Measurements from ENCODE around the gene INAFM2. TPM values are rescaled to one million over a fixed set of nuclear protein-coding genes. Genes with fewer than 3 reads are reported as not detected.
A peak's percentile ranks its signal among the peaks of the same experiment; 100 is the strongest.

Gene INAFM2
- total RNA-seq, 1 experiment from 2014 or later = 15.5 TPM

DNA sequence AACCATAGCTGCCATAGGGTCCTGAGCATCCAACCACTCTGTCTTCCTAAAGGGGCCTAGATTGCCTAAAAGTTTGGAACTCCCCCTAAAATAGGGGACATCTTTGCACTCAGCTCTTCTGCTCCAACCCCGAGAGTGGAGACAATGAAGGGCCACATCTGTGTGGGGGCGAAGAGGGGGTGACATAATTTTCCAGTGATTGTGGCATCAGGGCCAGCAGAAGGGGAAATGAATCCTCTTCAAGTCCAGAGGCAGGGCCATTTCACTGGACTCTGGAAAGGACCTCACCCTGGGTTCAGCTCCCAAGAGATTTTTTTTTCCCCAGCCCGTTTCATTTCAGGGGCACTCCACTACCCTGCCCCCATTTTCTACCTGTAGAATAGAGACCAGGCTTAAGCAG, 36.0 kb upstream of the INAFM2 start:
- DNase-seq (ENCODE audit: low read depth) = no peak

DNA sequence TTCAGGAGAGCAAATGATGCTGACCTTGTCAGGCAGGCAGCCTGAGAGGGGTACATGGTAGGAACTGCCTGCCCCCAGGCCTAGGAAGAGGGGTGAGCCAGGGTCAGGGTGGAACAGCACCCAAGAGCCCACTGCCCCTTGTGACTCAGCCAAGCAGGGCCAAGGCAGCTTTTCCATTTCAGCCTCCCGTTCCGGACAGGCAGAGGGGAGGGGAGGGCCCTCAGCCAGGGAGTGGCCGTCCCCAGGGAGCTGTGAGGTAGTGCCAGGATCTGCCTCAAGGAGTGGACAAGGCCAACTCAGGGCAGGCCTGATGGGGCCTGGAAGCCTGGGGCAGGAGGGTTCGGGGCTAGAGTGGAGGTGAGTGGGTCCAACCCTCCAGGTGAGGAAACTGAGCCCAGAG, 35.5 kb upstream of the INAFM2 start:
- DNase-seq (ENCODE audit: low read depth) = no peak

DNA sequence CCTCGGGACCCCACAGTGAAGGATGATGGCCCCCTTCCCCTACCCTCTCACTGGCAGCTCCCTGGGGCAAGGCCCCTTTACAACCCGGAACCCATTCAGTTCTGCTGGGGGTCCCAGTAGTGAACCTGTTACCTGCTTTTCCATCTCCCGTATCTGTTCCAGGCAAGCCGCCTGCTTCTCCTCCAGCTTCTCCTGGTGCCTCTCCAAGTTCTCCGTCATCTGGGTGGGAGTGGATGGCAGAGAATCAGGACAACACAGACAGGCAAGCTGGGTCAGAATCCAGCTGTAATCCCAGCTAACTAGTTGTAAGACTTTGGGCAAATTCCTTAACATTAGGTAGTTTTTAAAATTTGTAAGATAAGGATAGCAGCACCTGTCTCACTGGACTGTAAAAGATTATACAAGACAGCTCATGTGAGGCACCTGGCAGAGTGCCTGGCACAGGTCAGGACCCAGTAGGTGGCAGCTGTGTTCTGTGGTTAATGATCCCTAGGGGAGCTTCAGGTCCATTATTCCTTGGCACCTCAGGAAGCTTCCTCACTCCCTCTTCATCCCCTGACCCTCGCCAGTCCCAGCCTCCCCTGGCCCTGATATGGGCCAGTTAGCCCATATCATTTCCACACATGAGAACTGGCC, 34.2 kb upstream of the INAFM2 start:
- no peak for DNase-seq (ENCODE audit: low read depth)

DNA sequence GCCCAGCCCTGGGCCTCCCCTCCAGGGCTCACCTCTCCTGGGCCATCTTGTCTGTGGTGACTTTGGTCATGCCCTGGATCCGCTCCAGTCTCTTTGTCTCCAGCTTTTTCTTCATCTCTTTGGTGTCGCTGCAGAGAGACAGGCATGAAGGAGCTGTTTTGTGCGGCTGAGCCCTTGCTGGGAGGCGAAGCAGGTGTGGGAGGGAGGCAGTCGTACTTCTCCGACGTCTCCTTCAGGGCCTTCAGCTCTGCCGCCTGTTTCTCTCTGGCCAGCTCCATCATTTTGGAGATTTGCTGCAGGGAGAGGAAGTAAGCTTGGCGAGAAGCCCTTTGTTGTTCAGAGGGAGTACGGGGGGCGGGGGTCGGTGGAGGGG, 33.0 kb upstream of the INAFM2 start:
- no peak for DNase-seq (ENCODE audit: low read depth)

DNA sequence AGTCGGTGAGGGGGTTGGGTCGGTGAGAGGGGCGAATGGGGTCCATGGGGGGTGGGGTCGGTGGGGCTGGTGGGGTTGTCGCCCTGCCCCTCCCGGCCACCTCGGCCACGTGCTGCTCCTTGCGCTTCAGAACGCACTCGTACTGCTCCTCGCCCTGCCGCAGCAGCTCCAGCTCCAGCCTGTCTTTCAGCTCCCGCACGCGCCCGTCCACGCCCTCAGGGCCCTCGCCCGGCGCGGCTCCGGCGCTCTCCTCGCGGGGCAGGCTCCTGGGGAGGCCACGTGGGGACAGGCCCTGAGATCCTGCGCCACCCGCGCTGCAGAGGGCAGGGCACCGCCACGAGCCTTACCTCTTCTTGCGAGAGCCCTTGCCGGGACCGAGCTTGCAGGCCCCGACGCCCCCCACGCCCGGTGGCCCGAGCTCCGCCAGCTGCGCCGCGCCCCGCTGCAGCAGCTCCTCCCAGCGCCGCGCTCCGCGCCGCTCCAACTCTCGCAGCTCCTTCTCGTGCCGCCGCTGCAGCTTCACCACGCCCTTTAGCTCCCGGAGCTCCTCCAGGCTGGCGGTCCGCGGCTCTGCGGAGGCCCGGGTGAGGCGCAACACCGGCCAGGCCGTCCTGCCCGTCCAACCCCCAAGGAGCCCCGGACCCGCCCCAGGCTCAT, 32.4 kb upstream of the INAFM2 start:
- DNase-seq (ENCODE audit: low read depth) = peak; percentile 66

GRCh38 chr15:40292246-40292645, 31.2 kb upstream of the INAFM2 start:
- no peak for DNase-seq (ENCODE audit: low read depth)

- no peak for DNase-seq (ENCODE audit: low read depth)
These were observed 30.5 kb upstream of the INAFM2 start for GRCh38 chr15:40293006-40293405.

DNA sequence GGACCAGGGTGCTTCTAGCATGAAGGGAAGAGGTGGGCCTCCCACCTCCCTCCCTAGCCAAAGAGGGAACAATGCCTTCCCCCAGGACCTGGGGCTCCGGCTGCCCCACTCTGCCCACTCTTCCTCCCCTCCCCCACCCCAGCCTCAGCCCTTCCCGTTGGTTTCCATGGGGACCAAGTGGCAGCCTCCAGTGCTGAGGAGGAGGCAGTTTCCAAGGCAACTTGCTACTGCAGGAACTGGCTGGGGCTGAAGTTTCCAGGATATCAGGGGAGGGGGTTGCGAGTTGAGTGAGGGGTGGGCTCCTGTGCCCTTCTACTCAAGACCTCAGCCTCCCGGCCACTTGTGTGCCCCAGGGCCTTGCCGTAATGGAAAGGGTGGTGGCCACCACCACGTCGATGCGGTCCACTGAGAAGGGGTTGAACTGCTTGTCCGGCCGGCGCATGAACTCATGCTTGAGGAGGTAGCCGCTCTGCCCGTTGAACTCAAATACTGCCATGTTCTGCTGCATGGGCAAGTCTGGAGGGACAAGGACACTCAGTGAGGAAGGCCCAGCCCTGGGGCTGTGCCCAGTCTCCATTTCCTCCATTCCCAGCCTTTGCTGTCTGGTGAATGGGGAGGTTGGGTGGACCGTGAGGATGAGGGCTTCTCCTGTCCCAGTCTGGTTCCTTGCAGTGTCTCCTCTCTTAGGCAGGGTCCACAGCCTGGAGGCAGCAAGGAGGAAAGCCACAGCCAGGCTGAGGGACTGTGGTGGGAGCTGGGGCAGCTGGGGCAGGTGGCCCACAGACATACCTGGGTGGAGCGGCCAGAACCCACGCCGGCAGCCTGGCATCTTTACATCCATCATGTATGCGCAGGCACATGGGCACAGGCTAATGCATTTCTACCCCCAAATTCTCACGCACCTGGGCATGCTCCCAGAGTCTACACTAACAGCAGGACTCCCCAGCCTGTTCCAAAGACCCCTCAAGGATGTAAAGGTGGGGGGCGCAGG, 29.3 kb upstream of the INAFM2 start:
- no peak for DNase-seq (ENCODE audit: low read depth)

- DNase-seq (ENCODE audit: low read depth) = no peak
These were observed 28.2 kb upstream of the INAFM2 start for GRCh38 chr15:40295297-40295696.

- DNase-seq (ENCODE audit: low read depth) = no peak
These were observed 27.5 kb upstream of the INAFM2 start for GRCh38 chr15:40295877-40296560.

- DNase-seq (ENCODE audit: low read depth) = no peak
These were observed 26.8 kb upstream of the INAFM2 start for GRCh38 chr15:40296561-40297230.

GRCh38 chr15:40297356-40297755, 26.1 kb upstream of the INAFM2 start:
- no peak for DNase-seq (ENCODE audit: low read depth)

DNA sequence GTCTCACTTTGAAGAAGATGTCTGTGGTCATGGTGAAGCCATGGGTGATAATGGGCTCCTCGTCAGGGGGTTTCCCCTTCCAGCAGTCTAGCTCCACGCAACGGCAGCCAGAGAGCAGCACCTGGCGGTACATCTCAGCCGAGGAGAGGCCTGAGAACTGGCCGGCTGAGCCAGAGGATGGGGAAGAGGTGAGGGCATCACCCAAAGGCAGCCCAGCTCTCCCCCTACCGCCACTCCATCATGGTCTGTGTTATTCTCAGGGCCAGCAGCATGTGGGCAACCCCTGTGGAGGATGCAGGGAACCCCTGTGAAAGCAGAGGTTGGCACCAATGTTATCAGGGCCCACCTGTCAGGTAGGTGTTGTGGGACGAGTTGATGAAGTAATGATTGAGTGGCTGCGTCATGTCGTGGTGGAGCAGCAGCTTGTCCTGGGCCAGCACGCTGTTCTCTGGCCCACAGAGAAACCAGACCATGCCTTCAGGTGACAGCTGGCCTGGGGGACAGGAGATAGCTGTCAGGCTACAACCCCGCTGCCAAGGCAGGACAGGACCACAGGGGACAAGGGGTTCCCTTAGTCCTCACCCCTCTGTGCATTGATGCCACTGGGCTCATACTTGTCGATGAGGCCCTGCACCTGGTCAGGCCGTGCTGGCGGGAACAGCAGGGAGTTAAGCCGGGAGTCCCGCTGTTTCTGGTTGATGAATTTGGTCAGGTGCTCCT, 25.1 kb upstream of the INAFM2 start:
- no peak for DNase-seq (ENCODE audit: low read depth)

DNA sequence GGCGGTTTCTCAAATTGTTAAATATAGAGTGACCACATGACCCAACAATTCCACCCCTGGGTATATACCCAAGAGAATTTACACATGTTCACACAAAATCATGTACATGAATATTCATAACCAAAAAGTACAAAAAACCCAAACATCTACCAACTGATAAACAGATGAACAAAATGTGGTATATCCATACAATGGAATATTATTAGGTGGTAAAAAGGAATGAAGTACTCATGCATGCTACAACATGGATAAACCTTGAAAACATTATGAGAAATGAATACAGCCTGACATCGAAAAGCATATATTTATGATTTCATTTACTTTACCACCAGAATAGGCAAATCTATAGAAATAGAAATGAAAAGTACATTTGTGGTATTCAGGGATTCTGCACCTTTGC, 23.1 kb upstream of the INAFM2 start:
- DNase-seq (ENCODE audit: low read depth) = no peak

DNA sequence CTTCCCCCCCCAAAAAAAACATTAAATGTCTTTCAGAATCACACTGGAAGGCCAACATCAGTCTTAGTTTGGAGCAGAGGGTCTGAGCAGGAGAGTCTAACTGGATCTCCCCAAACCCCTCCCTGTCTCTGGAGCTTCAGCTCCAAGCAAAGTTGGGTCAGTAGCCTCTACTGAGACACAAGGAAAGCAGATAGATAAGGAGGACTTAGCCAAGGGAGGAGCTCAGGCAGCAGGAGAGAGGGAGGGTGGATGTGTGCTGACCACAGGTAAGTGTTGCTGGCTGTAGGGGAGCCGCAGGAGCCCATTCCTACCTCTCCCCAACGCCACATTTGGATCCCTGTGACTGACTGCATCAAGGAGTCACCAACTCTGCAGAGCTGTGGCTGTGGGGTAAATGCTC, 22.7 kb upstream of the INAFM2 start:
- no peak for DNase-seq (ENCODE audit: low read depth)

GRCh38 chr15:40301467-40302179, 21.9 kb upstream of the INAFM2 start:
- no peak for DNase-seq (ENCODE audit: low read depth)

DNA sequence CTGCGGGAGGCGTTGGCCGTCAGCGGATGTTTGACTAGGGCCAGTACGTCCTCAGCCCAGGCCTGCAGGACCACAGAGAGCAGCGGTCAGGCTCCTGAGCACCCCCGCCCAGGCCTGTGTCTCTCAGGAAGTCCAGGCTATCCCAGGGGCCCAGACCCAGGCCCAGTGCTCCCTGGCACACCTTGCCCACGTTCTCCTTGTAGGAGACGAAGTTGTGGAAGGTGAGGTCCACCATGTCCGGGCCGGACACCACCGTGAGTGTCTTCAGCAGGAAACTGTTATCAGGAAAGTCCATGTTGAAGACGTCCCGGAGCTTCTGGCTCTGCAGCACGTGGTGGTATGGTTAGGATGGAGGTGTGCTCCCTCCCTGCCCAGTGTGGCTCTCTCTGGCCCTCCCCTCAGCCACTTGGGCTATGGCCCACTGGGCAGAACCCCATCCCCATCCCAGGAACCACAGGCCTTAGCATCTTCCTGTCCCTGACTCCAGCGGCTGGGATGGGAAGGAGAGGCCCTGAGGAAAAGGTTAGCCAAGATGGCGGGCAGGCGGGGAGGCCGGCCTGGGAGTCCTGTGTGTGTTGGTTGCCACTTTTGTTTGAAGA, 21.1 kb upstream of the INAFM2 start:
- no peak for DNase-seq (ENCODE audit: low read depth)

DNA sequence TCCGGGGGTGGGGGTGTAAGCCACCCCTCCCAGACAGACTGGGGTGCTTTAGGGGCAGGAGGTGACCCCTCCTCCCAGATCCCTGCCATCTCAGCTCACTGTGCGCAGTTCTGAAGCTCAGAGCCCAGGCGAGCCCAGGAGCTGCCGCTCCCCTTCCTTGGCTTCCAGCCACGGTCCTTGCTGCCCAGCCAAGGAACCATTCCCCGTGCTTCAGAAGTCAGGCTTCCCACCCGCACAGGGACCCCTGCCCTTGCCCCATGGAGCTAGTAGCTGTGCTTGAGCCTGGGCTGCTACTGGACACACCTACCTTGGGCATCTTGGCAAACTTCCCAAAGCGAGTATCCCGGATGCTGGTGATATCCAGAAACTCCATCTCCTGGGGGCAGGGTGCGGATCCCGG, 20.5 kb upstream of the INAFM2 start:
- no peak for DNase-seq (ENCODE audit: low read depth)

GRCh38 chr15:40303576-40303975, 19.9 kb upstream of the INAFM2 start:
- no peak for DNase-seq (ENCODE audit: low read depth)

- no peak for DNase-seq (ENCODE audit: low read depth)
These were observed 18.2 kb upstream of the INAFM2 start for GRCh38 chr15:40305281-40305680.
